Panc1 (cell line): Measurements from ENCODE around the gene CCNJL. TPM values are rescaled to one million over a fixed set of nuclear protein-coding genes. Genes with fewer than 3 reads are reported as not detected.
A peak's percentile ranks its signal among the peaks of the same experiment; 100 is the strongest.

Source experiments
- ATAC-seq: fragments of 200-7000 bp; cut with Tn5 transposase; 2 replicates; pipeline ENCODE4 v1.9.1; 2020; ENCODE audit warnings: mild to moderate bottlenecking, moderate library complexity
- BruUV-seq: library from RNA; stranded (reverse); fragments of 400-500 nt; replicated peaks from 2 replicates; lab custom pipeline; 2021; lab: Mats Ljungman, UMichigan
- CTCF ChIA-PET: fragments of 300-600 bp; sonication (Branson Sonifier 250); formaldehyde crosslinking; loops from one replicate; lab custom pipeline; 2022; ENCODE audit warnings: antibody characterized with exemption; lab: Charles Lee
- POLR2A ChIA-PET: fragments of 300-600 bp; sonication (Branson Sonifier 250); formaldehyde crosslinking; loops from one replicate; lab custom pipeline; 2022; ENCODE audit warnings: antibody characterized with exemption; lab: Charles Lee
- DNase-seq: peaks from one replicate; pipeline ENCODE4 v3.0.0-alpha.2; 2010; ENCODE audit warnings: low read depth, low spot score
- H3K27ac ChIP-seq: 2 replicates; pipeline ENCODE4 v1.5.1; 2011; ENCODE audit warnings: mild to moderate bottlenecking, low read length, inconsistent platforms
- H3K27me3 ChIP-seq: fragments of 200-500 bp; sonication (Bioruptor generic); 2 replicates; pipeline ENCODE4 v1.6.0; 2014; ENCODE audit warnings: low read length, inconsistent platforms; ENCODE audit not compliant: control insufficient read depth, insufficient read depth
- H3K36me3 ChIP-seq: fragments of 200-500 bp; sonication (Bioruptor generic); 2 replicates; pipeline ENCODE4 v1.5.1; 2014; ENCODE audit warnings: inconsistent platforms, mild to moderate bottlenecking, low read length, moderate library complexity; ENCODE audit not compliant: control insufficient read depth, insufficient read depth
- H3K4me1 ChIP-seq: 2 replicates; pipeline ENCODE4 v1.5.1; 2011; ENCODE audit warnings: inconsistent platforms, mild to moderate bottlenecking, low read length, moderate library complexity; ENCODE audit not compliant: control insufficient read depth, insufficient read depth
- H3K4me3 ChIP-seq, 2 experiments: 2 replicates each; pipeline ENCODE4 v1.5.1; 2011 to 2012; ENCODE audit warnings: low read depth in 2 of 2, low read length in 2 of 2, mild to moderate bottlenecking in 2 of 2, inconsistent platforms in 1 of 2, moderate library complexity in 1 of 2
- H3K9me3 ChIP-seq: fragments of 200-500 bp; sonication (Bioruptor generic); 2 replicates; pipeline ENCODE4 v1.5.1; 2014; ENCODE audit warnings: low read depth, mild to moderate bottlenecking, inconsistent platforms, low read length, moderate library complexity; ENCODE audit not compliant: control insufficient read depth, insufficient read depth
- POLR2AphosphoS5 ChIP-seq: IDR thresholded peaks from 2 replicates; pipeline ENCODE4 v1.6.1; 2012; ENCODE audit warnings: mild to moderate bottlenecking, low read depth, low read length, moderate library complexity
- SIN3A ChIP-seq: IDR thresholded peaks from 2 replicates; pipeline ENCODE4 v1.6.1; 2012; ENCODE audit warnings: low read depth, mild to moderate bottlenecking, low read length, moderate library complexity, borderline replicate concordance; ENCODE audit not compliant: insufficient read depth
- TCF7L2 ChIP-seq: IDR thresholded peaks from 2 replicates; pipeline ENCODE4 v1.6.1; 2011; ENCODE audit warnings: mild to moderate bottlenecking, low read depth, low read length, inconsistent platforms
- in situ Hi-C: cut with HindIII; loops from 2 replicates; pipeline ENCODE4 v1.10.0; 2016; ENCODE audit warnings: low sequenced_read_pairs, low pct_unique_long_range_greater_than_20kb
- intact Hi-C: fragments of 100-400 bp; cut with micrococcal nuclease; formaldehyde crosslinking; loops from one replicate; pipeline ENCODE4 v1.10.0; 2022; ENCODE audit not compliant: unreplicated experiment
- total RNA-seq: library from RNA; stranded (reverse); gene quantifications from one replicate; pipeline ENCODE4 v1.2.1, GENCODE V29; 2021; ENCODE audit not compliant: unreplicated experiment
- TF ChIP-seq, protein P1 (sequence below): fragments of 450-650 bp; IDR thresholded peaks from 2 replicates; pipeline ENCODE4 v1.5.1; 2017; ENCODE audit warnings: mild to moderate bottlenecking
- TF ChIP-seq, protein P2 (sequence below), 2 experiments: IDR thresholded peaks; 2 replicates each; pipeline ENCODE4 v1.6.1; 2011 to 2012; ENCODE audit warnings: low read depth in 2 of 2, control low read depth in 1 of 2, low read length in 1 of 2, mild to moderate bottlenecking in 1 of 2, moderate library complexity in 1 of 2; ENCODE audit not compliant: insufficient read depth in 1 of 2

Gene CCNJL
- total RNA-seq, 1 experiment from 2014 or later: 35.0 TPM

DNA sequence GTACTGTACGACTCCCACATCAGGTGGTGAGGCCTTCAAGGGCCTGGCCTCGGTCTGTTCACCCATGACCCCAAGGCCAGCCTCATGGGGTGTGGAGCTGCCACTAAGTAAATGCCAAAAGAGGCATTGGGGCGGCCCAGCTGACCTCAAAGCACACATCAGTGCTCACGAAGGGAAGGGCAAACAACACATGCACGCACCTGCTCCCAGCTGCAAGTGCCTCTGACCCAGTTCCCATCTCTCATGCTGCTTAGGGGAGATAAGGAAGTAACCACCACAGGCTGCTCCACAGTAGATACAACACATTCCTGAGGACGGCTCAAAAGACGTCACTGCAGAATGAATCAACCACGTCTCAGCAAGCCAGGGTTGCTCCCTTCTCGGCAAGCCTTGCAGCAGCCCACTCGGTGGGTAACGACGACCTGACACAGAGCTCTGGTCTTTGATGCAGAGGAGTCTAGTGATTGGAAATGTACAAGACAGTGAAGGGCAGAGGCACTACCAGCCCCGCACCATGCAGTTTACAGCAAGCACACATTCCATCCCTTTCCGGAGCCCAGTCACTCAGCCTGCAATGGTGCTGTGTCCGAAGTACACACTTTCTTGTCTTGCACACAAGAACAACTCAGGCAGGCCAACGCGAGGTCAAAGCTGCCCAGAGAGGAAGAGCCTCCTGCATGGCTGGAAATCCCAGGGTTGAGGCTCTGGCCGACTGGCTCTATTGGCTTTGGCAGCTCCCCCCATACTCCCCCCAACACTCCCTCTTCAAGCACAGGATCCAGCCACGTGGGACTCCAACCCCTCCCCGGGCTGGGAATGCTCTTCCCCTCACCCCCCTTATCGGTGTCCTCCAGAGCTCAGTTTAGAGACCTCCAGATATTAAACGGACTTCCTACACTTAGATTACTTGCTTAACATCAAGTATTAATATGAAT lies 51.2 kb downstream of the CCNJL start:
- ATAC-seq (peak; percentile 54), DNase-seq (no peak)
- intact Hi-C loops: no loop called here
- BruUV-seq: no TSS peak
- Histone ChIP-seq H3K27ac (no peak overlapping the region), H3K4me1 (no peaks in the 10 kb centered on the region), H3K36me3 (no peaks in the 10 kb centered on the region; the same call in 1 of the 2 replicates), H3K9me3 (no peaks in the 10 kb centered on the region), H3K27me3 (no peaks in the 10 kb centered on the region), H3K4me3 (no peak overlapping the region)
- TF ChIP-seq, protein P1, sequence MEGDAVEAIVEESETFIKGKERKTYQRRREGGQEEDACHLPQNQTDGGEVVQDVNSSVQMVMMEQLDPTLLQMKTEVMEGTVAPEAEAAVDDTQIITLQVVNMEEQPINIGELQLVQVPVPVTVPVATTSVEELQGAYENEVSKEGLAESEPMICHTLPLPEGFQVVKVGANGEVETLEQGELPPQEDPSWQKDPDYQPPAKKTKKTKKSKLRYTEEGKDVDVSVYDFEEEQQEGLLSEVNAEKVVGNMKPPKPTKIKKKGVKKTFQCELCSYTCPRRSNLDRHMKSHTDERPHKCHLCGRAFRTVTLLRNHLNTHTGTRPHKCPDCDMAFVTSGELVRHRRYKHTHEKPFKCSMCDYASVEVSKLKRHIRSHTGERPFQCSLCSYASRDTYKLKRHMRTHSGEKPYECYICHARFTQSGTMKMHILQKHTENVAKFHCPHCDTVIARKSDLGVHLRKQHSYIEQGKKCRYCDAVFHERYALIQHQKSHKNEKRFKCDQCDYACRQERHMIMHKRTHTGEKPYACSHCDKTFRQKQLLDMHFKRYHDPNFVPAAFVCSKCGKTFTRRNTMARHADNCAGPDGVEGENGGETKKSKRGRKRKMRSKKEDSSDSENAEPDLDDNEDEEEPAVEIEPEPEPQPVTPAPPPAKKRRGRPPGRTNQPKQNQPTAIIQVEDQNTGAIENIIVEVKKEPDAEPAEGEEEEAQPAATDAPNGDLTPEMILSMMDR: no peak
- TF ChIP-seq POLR2AphosphoS5 (no peak), SIN3A (no peak), TCF7L2 (no peak)
- TF ChIP-seq, protein P2, sequence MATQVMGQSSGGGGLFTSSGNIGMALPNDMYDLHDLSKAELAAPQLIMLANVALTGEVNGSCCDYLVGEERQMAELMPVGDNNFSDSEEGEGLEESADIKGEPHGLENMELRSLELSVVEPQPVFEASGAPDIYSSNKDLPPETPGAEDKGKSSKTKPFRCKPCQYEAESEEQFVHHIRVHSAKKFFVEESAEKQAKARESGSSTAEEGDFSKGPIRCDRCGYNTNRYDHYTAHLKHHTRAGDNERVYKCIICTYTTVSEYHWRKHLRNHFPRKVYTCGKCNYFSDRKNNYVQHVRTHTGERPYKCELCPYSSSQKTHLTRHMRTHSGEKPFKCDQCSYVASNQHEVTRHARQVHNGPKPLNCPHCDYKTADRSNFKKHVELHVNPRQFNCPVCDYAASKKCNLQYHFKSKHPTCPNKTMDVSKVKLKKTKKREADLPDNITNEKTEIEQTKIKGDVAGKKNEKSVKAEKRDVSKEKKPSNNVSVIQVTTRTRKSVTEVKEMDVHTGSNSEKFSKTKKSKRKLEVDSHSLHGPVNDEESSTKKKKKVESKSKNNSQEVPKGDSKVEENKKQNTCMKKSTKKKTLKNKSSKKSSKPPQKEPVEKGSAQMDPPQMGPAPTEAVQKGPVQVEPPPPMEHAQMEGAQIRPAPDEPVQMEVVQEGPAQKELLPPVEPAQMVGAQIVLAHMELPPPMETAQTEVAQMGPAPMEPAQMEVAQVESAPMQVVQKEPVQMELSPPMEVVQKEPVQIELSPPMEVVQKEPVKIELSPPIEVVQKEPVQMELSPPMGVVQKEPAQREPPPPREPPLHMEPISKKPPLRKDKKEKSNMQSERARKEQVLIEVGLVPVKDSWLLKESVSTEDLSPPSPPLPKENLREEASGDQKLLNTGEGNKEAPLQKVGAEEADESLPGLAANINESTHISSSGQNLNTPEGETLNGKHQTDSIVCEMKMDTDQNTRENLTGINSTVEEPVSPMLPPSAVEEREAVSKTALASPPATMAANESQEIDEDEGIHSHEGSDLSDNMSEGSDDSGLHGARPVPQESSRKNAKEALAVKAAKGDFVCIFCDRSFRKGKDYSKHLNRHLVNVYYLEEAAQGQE (IDR thresholded peaks at IDR 0.05; ENCODE audit: insufficient read depth in 1 of 2, low read depth in 2 of 2, low read length in 1 of 2): no peak
- ChIA-PET POLR2A (no interaction called here), CTCF (no interaction called here)
- in situ Hi-C loops: no loop called here

DNA sequence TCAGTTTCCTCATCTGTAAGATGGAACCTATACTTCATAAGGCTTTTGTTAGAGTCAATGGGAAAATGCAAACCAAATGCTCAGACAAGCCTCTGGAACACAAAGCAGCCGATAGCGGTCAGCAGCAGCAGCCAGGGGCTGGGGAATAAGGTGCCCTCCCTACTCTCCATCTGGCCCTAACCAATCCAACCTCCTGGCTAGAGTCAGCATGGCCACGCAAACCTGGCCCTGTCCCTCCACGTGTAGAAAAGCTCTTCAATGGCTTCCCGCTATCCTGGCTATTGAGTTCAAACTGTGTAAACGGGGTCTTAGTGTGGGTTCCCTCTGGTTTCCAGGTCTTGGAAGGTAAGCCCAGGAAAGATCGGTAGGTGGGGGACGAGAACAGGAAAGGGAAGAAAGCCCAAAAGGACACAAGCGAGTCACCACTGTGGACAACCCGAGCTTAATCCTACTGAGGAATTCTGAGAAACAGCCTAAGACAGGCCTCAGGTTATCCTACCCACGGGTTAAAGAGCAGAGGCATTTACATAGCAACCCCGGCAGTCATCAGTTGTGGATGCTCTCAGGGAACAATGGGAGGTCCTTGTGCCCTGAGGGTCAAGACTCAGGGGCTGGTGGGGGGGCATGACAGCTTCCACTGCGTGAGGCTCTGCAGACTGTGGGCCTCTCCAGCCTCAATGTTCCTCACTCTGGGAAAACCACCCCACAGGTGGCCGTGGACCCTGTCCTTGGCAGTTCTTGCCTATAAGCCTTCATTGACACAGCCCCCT lies 52.2 kb downstream of the CCNJL start:
- ChIA-PET CTCF (no interaction called here), POLR2A (interaction anchor here (0.5 to 0.6 kb wide), 2 partner anchors 15 to 163 kb away, joined by 4 to 10 read pairs; no protein-coding TSS in a partner anchor)
- BruUV-seq: no TSS peak
- H3K36me3 ChIP-seq: peaks cover 4% of the 10 kb centered on the region; the same call in 1 of the 2 replicates
- TF ChIP-seq SIN3A: no peak
- TF ChIP-seq POLR2AphosphoS5: no peak
- TF ChIP-seq TCF7L2: no peak
- TF ChIP-seq, protein P2 (IDR thresholded peaks at IDR 0.05; ENCODE audit: insufficient read depth in 1 of 2, low read depth in 2 of 2, low read length in 1 of 2): no peak
- TF ChIP-seq, protein P1: no peak
- no peaks in the 10 kb centered on the region for H3K27me3 ChIP-seq
- H3K9me3 ChIP-seq: no peaks in the 10 kb centered on the region
- H3K4me3 ChIP-seq: no peak overlapping the region
- in situ Hi-C loops (no loop called here), intact Hi-C loops (no loop called here)
- ATAC-seq: peak; percentile 28; the same call in 1 of the 2 replicates
- DNase-seq: no peak
- H3K4me1 ChIP-seq: no peaks in the 10 kb centered on the region
- H3K27ac ChIP-seq: no peak overlapping the region
